GM12878 (cell line): ENCODE data around the gene GIMAP8. TPM values are rescaled to one million over a fixed set of nuclear protein-coding genes. Genes with fewer than 3 reads are reported as not detected.

ENCODE experiments used
- ATAC-seq: fragments of 200-7000 bp; cut with Tn5 transposase; 3 replicates; pipeline ENCODE4 v1.9.1; 2020; ENCODE audit warnings: mild to moderate bottlenecking, moderate library complexity
- BruUV-seq: library from RNA; stranded (reverse); fragments of 400-500 nt; replicated peaks from 2 replicates; lab custom pipeline; 2021; lab: Mats Ljungman, UMichigan
- CTCF ChIA-PET: fragments of 300-600 bp; sonication (Branson Sonifier 250); formaldehyde crosslinking; extraction: SDS; loops from one replicate; lab custom pipeline; 2021; ENCODE audit warnings: inconsistent platforms; lab: Yijun Ruan, JAX
- POLR2A ChIA-PET: fragments of 350-600 bp; formaldehyde crosslinking; extraction: SDS; loops from one replicate; lab custom pipeline; 2021; ENCODE audit warnings: inconsistent platforms; lab: Charles Lee
- RAD21 ChIA-PET: fragments of 300-600 bp; sonication (Branson Sonifier 250); formaldehyde crosslinking; loops from one replicate; lab custom pipeline; 2023; ENCODE audit warnings: antibody characterized with exemption; ENCODE audit not compliant: unreplicated experiment; lab: Charles Lee
- SMC1A ChIA-PET: fragments of 300-600 bp; sonication (Branson Sonifier 250); formaldehyde crosslinking; loops from one replicate; lab custom pipeline; 2023; ENCODE audit not compliant: unreplicated experiment, uncharacterized antibody; lab: Charles Lee
- DNase-seq: peaks from one replicate; pipeline ENCODE4 v3.0.0-alpha.2; 2011; ENCODE audit warnings: low read depth, low spot score
- FAIRE-seq: peaks from 3 replicates; lab custom pipeline; 2011; peaks lifted over from hg19 to GRCh38; lab: Jason Lieb, UNC
- H2AFZ ChIP-seq: 2 replicates; pipeline ENCODE4 v1.6.0; 2011; ENCODE audit warnings: low read depth, low read length, control low read depth; ENCODE audit not compliant: control insufficient read depth
- H3K27ac ChIP-seq: 2 replicates; pipeline ENCODE4 v1.5.1; 2011; ENCODE audit warnings: control low read depth; ENCODE audit not compliant: control insufficient read depth, insufficient read depth
- H3K27me3 ChIP-seq, 2 experiments: replicated peaks in 1 of 2; 2 replicates each; pipeline versions ENCODE4 v1.6.0 to v1.6.1; 2011; ENCODE audit warnings: low read length in 1 of 2; ENCODE audit not compliant: control insufficient read depth in 2 of 2, insufficient read depth in 2 of 2
- H3K36me3 ChIP-seq, 2 experiments: 2 replicates each; pipeline ENCODE4 v1.5.1; 2011; ENCODE audit warnings: low read length in 1 of 2; ENCODE audit not compliant: control insufficient read depth in 2 of 2, insufficient read depth in 2 of 2
- H3K4me1 ChIP-seq: 2 replicates; pipeline ENCODE4 v1.6.1; 2011; ENCODE audit warnings: mild to moderate bottlenecking, low read length, moderate library complexity, mixed read lengths; ENCODE audit not compliant: control insufficient read depth, insufficient read depth
- H3K4me2 ChIP-seq: 2 replicates; pipeline ENCODE4 v1.6.0; 2011; ENCODE audit warnings: control low read depth; ENCODE audit not compliant: control insufficient read depth, insufficient read depth
- H3K4me3 ChIP-seq: fragments of 200-600 bp; sonication (generic); 2 replicates; pipeline ENCODE4 v1.5.1; 2016
- H3K79me2 ChIP-seq: 2 replicates; pipeline ENCODE4 v1.6.0; 2011; ENCODE audit warnings: low read length; ENCODE audit not compliant: control insufficient read depth, insufficient read depth
- H3K9ac ChIP-seq: 2 replicates; pipeline ENCODE4 v1.8.0; 2011; ENCODE audit warnings: low read length, control low read depth, mixed read lengths; ENCODE audit not compliant: control insufficient read depth, insufficient read depth
- H3K9me3 ChIP-seq: replicated peaks from 3 replicates; pipeline ENCODE4 v1.5.1; 2011; ENCODE audit warnings: mild to moderate bottlenecking, low read length; ENCODE audit not compliant: control insufficient read depth, insufficient read depth
- H4K20me1 ChIP-seq: 2 replicates; pipeline ENCODE4 v1.6.0; 2011; ENCODE audit not compliant: control insufficient read depth, insufficient read depth
- ETV6 ChIP-seq, 2 experiments: fragments of 450-650 bp in 1 of 2; IDR thresholded peaks in 1 of 2; conservative IDR thresholded peaks in 1 of 2; 2 replicates each; pipeline ENCODE4 v1.6.1; 2014; ENCODE audit warnings: antibody characterized with exemption in 1 of 2, borderline replicate concordance in 1 of 2, low read depth in 1 of 2, mild to moderate bottlenecking in 1 of 2, moderate library complexity in 1 of 2
- KAT2A ChIP-seq: conservative IDR thresholded peaks from 2 replicates; pipeline ENCODE4 v1.6.1; 2011; ENCODE audit warnings: low read depth, low read length; ENCODE audit not compliant: control insufficient read depth
- POU2F2 ChIP-seq: IDR thresholded peaks from 3 replicates; pipeline ENCODE4 v1.6.1; 2011; ENCODE audit warnings: low read depth, mild to moderate bottlenecking, low read length, borderline replicate concordance
- RELA ChIP-seq: fragments of 450-650 bp; IDR thresholded peaks from 2 replicates; pipeline ENCODE4 v1.8.0; 2014; ENCODE audit warnings: borderline replicate concordance; ENCODE audit not compliant: partially characterized antibody
- SUPT20H ChIP-seq: IDR thresholded peaks from 2 replicates; pipeline ENCODE4 v1.6.1; 2011; ENCODE audit warnings: low read depth, mild to moderate bottlenecking, low read length, moderate library complexity, borderline replicate concordance; ENCODE audit not compliant: control insufficient read depth
- TCF3 ChIP-seq: IDR thresholded peaks from 2 replicates; pipeline ENCODE4 v1.6.1; 2012; ENCODE audit warnings: low read depth, mild to moderate bottlenecking, low read length, borderline replicate concordance; ENCODE audit not compliant: insufficient read depth
- ZZZ3 ChIP-seq: IDR thresholded peaks from 2 replicates; pipeline ENCODE4 v1.6.1; 2011; ENCODE audit warnings: low read depth; ENCODE audit not compliant: control insufficient read depth, insufficient read length
- WGBS: methylation state at CpG from one replicate; pipeline ENCODE4 v1.1.6; 2016; ENCODE audit warnings: low lambda C conversion rate; ENCODE audit not compliant: insufficient replicate concordance, insufficient coverage; ENCODE audit errors: missing lambda C conversion rate; 5-methylcytosine and 5-hydroxymethylcytosine counted together
- in situ Hi-C: fragments of 300-500 bp; cut with MboI; formaldehyde crosslinking; loops from 9 replicates; pipeline ENCODE4 v1.14.3; 2018; ENCODE audit warnings: mixed read lengths
- intact Hi-C: fragments of 100-400 bp; cut with micrococcal nuclease; formaldehyde crosslinking; loops from one replicate; pipeline ENCODE4 v1.14.2; 2022; ENCODE audit not compliant: unreplicated experiment
- polyA plus RNA-seq, 11 experiments: library from polyadenylated mRNA; depleted of rRNA in 4 of 11; unstranded in 6 of 11; stranded (reverse) in 5 of 11; fragments of >200 nt; fragmentation: Nextera tagmentation in 4 of 11; fragmentation: Illumina TruSeq in 1 of 11; extraction: Ambion mirVana in 4 of 11; extraction: Trizol in 1 of 11; gene quantifications; 1 replicate in 1 of 11; 2 replicates in 10 of 11; pipeline versions ENCODE4 v1.2.1 to v1.2.3, GENCODE V29; 2011 to 2016; ENCODE audit warnings: inconsistent platforms in 2 of 11, missing spikeins in 2 of 11, low read depth in 1 of 11
- total RNA-seq, 4 experiments: library from RNA; depleted of rRNA in 3 of 4; stranded (reverse); fragments of >200 nt in 3 of 4; fragmentation: Illumina TruSeq in 1 of 4; extraction: Trizol in 1 of 4; gene quantifications; 2 replicates each; pipeline versions ENCODE4 v1.2.1 to v1.2.3, GENCODE V29; 2013 to 2021
- TF ChIP-seq, protein P1 (sequence below): fragments of 450-650 bp; IDR thresholded peaks from 2 replicates; pipeline ENCODE4 v1.6.1; 2017; ENCODE audit warnings: low read depth, mild to moderate bottlenecking, moderate library complexity

GIMAP8 gene
- total and polyA plus RNA-seq, 10 of the 15 experiments (the other 5 are each of a cell fraction or from before 2014, with no cell fraction given) = 0.66 to 9.7 (median 4.7) TPM

DNA sequence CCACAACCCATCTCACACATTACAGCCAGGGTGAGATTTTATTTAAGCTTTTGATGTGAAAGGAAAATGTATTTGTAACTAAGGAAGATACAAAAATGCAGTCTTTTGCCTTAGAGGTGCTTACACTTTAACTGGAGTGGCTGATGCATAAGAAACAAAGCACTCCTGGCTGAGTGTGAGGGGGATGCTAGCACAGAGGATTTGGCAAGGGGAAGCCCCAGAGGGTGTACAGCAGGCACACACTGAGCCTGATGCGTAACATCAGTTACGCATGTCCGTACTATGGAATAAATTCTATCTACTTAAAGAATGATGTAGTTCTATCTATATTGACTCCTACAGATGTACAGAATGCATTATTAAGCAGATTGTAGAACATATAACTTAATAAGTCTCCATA, 17.8 kb downstream of the GIMAP8 start:
- Histone ChIP-seq H3K27ac (no peak overlapping the region), H3K4me1 (no peaks in the 10 kb centered on the region), H3K79me2 (no peaks in the 10 kb centered on the region), H3K27me3 (no peaks in the 10 kb centered on the region), H3K9ac (no peak overlapping the region), H3K9me3 (no peaks in the 10 kb centered on the region; the same call in 2 of the 3 replicates), H4K20me1 (no peaks in the 10 kb centered on the region), H3K4me3 (no peak overlapping the region), H2AFZ (no peak overlapping the region), H3K4me2 (no peak overlapping the region), H3K36me3 (peaks cover 0 to 9% of the 10 kb centered on the region in 2 experiments; a peak in 1 of 4 replicates)
- ChIA-PET POLR2A (no interaction called here), CTCF (no interaction called here), SMC1A (no interaction called here), RAD21 (no interaction called here)
- TF ChIP-seq POU2F2 (no peak), RELA (no peak), ZZZ3 (no peak), ETV6 (conservative IDR thresholded peaks at IDR 0.05 in 1 of 2, IDR thresholded peaks at IDR 0.05 in 1 of 2; ENCODE audit: borderline replicate concordance in 1 of 2, low read depth in 1 of 2) (no peak), SUPT20H (no peak), TCF3 (no peak), KAT2A (no peak)
- TF ChIP-seq, protein P1, sequence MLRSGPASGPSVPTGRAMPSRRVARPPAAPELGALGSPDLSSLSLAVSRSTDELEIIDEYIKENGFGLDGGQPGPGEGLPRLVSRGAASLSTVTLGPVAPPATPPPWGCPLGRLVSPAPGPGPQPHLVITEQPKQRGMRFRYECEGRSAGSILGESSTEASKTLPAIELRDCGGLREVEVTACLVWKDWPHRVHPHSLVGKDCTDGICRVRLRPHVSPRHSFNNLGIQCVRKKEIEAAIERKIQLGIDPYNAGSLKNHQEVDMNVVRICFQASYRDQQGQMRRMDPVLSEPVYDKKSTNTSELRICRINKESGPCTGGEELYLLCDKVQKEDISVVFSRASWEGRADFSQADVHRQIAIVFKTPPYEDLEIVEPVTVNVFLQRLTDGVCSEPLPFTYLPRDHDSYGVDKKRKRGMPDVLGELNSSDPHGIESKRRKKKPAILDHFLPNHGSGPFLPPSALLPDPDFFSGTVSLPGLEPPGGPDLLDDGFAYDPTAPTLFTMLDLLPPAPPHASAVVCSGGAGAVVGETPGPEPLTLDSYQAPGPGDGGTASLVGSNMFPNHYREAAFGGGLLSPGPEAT = no peak
- FAIRE-seq (no peak), ATAC-seq (no peak), DNase-seq (no peak)
- intact Hi-C loops = no loop called here
- in situ Hi-C loops = no loop called here
- WGBS = 100% methylated on average over 3 of the region's 3 CpGs
- no TSS peak for BruUV-seq
